ENCODE measurements around the gene CYP26C1. TPM values are rescaled to one million over a fixed set of nuclear protein-coding genes. Genes with fewer than 3 reads are reported as not detected.

The CYP26C1 gene
- total RNA-seq, 1 donor from 2014 or later: not detected

GRCh38 chr10:93068411-93069244, 8.0 kb downstream of the CYP26C1 start:
- Histone ChIP-seq H3K4me3 (peak overlapping the region; percentile 30 to 46), H3K4me1 (peaks cover 5 to 28% of the 10 kb centered on the region in 2 donors), H3K36me3 (no peaks in the 10 kb centered on the region), H3K9me3 (no peaks in the 10 kb centered on the region), H3K27ac (no peak overlapping the region), H3K27me3 (peaks cover 8% of the 10 kb centered on the region)
- no peak for TF ChIP-seq CTCF (IDR thresholded peaks at IDR 0.05)
- DNase-seq (ENCODE audit: low spot score in 2 of 2): no peak
- intact Hi-C loops (cut with DNase I): no loop called here

GRCh38 chr10:93069245-93069561, 8.6 kb downstream of the CYP26C1 start:
- H3K27me3 ChIP-seq: peaks cover 14% of the 10 kb centered on the region
- TF ChIP-seq CTCF (IDR thresholded peaks at IDR 0.05): no peak
- intact Hi-C loops (cut with DNase I): no loop called here

GRCh38 chr10:93070378-93071176, 10.0 kb downstream of the CYP26C1 start:
- Histone ChIP-seq H3K4me1 (peaks cover 13 to 36% of the 10 kb centered on the region in 2 donors), H3K36me3 (no peaks in the 10 kb centered on the region), H3K27me3 (peaks cover 15% of the 10 kb centered on the region), H3K9me3 (no peaks in the 10 kb centered on the region), H3K27ac (no peak overlapping the region), H3K4me3 (no peak overlapping the region)
- intact Hi-C loops (cut with DNase I): no loop called here
- DNase-seq (ENCODE audit: low spot score in 2 of 2): no peak
- no peak for TF ChIP-seq CTCF (IDR thresholded peaks at IDR 0.05)

More at GRCh38 chr10:93069245-93069561, 8.6 kb downstream of the CYP26C1 start:
- no peaks in the 10 kb centered on the region for H3K9me3 ChIP-seq
- H3K4me3 ChIP-seq: no peak overlapping the region
- H3K36me3 ChIP-seq: no peaks in the 10 kb centered on the region
- DNase-seq (ENCODE audit: low spot score in 2 of 2): no peak
- H3K27ac ChIP-seq: no peak overlapping the region
- peaks cover 10 to 33% of the 10 kb centered on the region in 2 donors for H3K4me1 ChIP-seq

- Histone ChIP-seq H3K27me3 (peaks cover 15% of the 10 kb centered on the region), H3K27ac (no peak overlapping the region), H3K4me3 (no peak overlapping the region), H3K4me1 (peaks cover 13 to 36% of the 10 kb centered on the region in 2 donors), H3K9me3 (no peaks in the 10 kb centered on the region), H3K36me3 (no peaks in the 10 kb centered on the region)
- no peak for TF ChIP-seq CTCF (IDR thresholded peaks at IDR 0.05)
- intact Hi-C loops (cut with DNase I): no loop called here
- DNase-seq (ENCODE audit: low spot score in 2 of 2): no peak
These were observed 10.5 kb downstream of the CYP26C1 start for GRCh38 chr10:93071177-93071472.

GRCh38 chr10:93071674-93072224, 11.2 kb downstream of the CYP26C1 start:
- DNase-seq (ENCODE audit: low spot score in 2 of 2): no peak

More at GRCh38 chr10:93071674-93072224, 11.2 kb downstream of the CYP26C1 start:
- intact Hi-C loops (cut with DNase I): no loop called here
- TF ChIP-seq CTCF (IDR thresholded peaks at IDR 0.05): no peak
- Histone ChIP-seq H3K27me3 (peaks cover 15% of the 10 kb centered on the region), H3K4me1 (peaks cover 13 to 36% of the 10 kb centered on the region in 2 donors), H3K4me3 (peak overlapping the region; percentile 32 to 66), H3K9me3 (no peaks in the 10 kb centered on the region), H3K27ac (no peak overlapping the region), H3K36me3 (no peaks in the 10 kb centered on the region)
